ENCODE measurements around the gene LRRC9. TPM values are rescaled to one million over a fixed set of nuclear protein-coding genes. Genes with fewer than 3 reads are reported as not detected.
A peak's percentile ranks its signal among the peaks of the same experiment; 100 is the strongest.

The LRRC9 gene
- polyA plus RNA-seq, 1 of the 3 experiments (the other 2 are of a cell fraction): not detected

DNA sequence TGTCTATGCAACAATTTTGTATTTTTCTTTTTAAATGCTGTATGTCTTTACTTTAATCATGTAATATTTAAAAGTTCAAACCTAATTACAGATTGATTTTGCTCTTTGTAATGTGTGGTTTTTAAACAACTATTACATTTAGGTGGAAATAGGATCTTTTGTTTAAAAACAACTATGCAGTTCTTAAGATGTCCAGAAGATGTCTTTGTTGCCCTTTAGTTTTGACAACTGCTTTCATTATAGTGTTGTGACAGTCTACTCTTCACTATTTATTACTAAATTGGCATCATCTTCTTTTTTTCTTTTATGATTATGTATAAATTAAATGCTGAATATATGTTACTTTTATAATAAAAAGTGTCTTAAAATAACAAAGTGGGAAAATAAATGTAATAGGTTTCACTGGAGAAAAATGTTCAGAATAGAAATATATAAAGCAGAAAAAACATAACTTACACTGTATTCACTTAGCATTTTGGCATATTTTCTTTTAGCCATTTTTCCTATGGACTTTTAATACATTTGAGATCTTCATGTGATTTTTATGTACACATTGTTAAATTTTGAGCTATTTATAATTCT lies 144.6 kb downstream of the LRRC9 start:
- POLR2A ChIA-PET: no interaction called here

DNA sequence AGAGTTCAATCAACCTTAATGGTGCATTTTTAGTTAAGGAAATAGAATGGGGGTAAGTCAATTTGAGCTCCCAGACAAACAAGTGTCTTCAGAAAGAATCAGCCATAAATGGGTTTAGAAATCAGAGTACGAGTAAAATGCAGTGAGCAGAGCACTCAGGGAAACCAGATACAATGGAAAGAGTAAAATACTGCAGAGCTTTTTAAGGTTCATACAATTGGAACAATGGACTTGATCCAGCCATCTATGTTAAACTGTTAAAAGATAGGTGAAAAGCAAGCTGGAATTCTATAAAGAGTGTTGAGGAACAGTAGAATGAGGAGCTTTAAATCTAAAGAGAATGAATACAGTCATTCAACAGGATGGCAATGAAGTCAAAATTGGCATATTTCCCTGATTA lies 147.9 kb downstream of the LRRC9 start:
- WGBS (ENCODE audit: low lambda C conversion rate): 84% methylated on average over 1 of the region's 1 CpG
- H3K4me1 ChIP-seq (ENCODE audit: control insufficient read depth in 1 of 2, insufficient read depth in 2 of 2, low read depth in 1 of 2, low read length in 1 of 2): no peaks in the 10 kb centered on the region
- POLR2A ChIA-PET: no interaction called here
- H3K79me2 ChIP-seq (ENCODE audit: insufficient read depth): no peaks in the 10 kb centered on the region
- H3K4me2 ChIP-seq: no peak overlapping the region
- DNase-seq: no peak
- H3K27ac ChIP-seq (ENCODE audit: low read depth in 2 of 2, low read length in 1 of 2): no peak overlapping the region
- H4K20me1 ChIP-seq (ENCODE audit: insufficient read depth): no peaks in the 10 kb centered on the region
- H3K9ac ChIP-seq: no peak overlapping the region
- no peaks in the 10 kb centered on the region for H3K27me3 ChIP-seq (ENCODE audit: insufficient read depth)
- CTCF ChIA-PET: interaction anchor here (1.1 to 6.4 kb wide), 3 partner anchors 116 to 495 kb away, joined by 3 to 100 read pairs (median 5); no protein-coding TSS in a partner anchor
- no peak for TF ChIP-seq EP300 (IDR thresholded peaks at IDR 0.05; ENCODE audit: borderline replicate concordance in 1 of 2, low read depth in 1 of 2, low read length in 1 of 2)
- TF ChIP-seq JUND (IDR thresholded peaks at IDR 0.05): no peak
- no peak for TF ChIP-seq TEAD4 (IDR thresholded peaks at IDR 0.05; ENCODE audit: borderline replicate concordance, insufficient read depth)
- TF ChIP-seq, protein P1, sequence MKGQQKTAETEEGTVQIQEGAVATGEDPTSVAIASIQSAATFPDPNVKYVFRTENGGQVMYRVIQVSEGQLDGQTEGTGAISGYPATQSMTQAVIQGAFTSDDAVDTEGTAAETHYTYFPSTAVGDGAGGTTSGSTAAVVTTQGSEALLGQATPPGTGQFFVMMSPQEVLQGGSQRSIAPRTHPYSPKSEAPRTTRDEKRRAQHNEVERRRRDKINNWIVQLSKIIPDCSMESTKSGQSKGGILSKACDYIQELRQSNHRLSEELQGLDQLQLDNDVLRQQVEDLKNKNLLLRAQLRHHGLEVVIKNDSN (IDR thresholded peaks at IDR 0.05; ENCODE audit: borderline replicate concordance, low read depth): no peak
- TF ChIP-seq ELF1 (IDR thresholded peaks at IDR 0.05): no peak
- no peaks in the 10 kb centered on the region for H3F3A ChIP-seq (replicated peaks; ENCODE audit: insufficient read depth)
- no peaks in the 10 kb centered on the region for H3K9me3 ChIP-seq
- no peak overlapping the region for H3K4me3 ChIP-seq (ENCODE audit: low read depth in 2 of 2, low read length in 1 of 2)
- H3K36me3 ChIP-seq (replicated peaks in 1 of 2; ENCODE audit: control insufficient read depth in 1 of 2, insufficient read depth in 2 of 2, low read length in 1 of 2): no peaks in the 10 kb centered on the region
- no peak overlapping the region for H2AFZ ChIP-seq (ENCODE audit: low read depth)
- H3K9me2 ChIP-seq: no peaks in the 10 kb centered on the region

More for the DNA sequence above, 144.6 kb downstream of the LRRC9 start:
- H3F3A ChIP-seq (replicated peaks; ENCODE audit: insufficient read depth): no peaks in the 10 kb centered on the region
- H3K4me3 ChIP-seq (ENCODE audit: low read depth in 2 of 2, low read length in 1 of 2): no peak overlapping the region; a peak in 1 of 4 replicates
- H4K20me1 ChIP-seq (ENCODE audit: insufficient read depth): no peaks in the 10 kb centered on the region
- CTCF ChIA-PET: interaction anchor here (0.6 to 6.4 kb wide), 9 partner anchors 9 to 250 kb away, joined by 3 to 100 read pairs (median 3); no protein-coding TSS in a partner anchor
- no peak overlapping the region for H3K9ac ChIP-seq
- no peaks in the 10 kb centered on the region for H3K9me2 ChIP-seq
- H3K79me2 ChIP-seq (ENCODE audit: insufficient read depth): no peaks in the 10 kb centered on the region
- no peaks in the 10 kb centered on the region for H3K4me1 ChIP-seq (ENCODE audit: control insufficient read depth in 1 of 2, insufficient read depth in 2 of 2, low read depth in 1 of 2, low read length in 1 of 2)
- no peaks in the 10 kb centered on the region for H3K36me3 ChIP-seq (replicated peaks in 1 of 2; ENCODE audit: control insufficient read depth in 1 of 2, insufficient read depth in 2 of 2, low read length in 1 of 2)
- H2AFZ ChIP-seq (ENCODE audit: low read depth): no peak overlapping the region; the same call in 1 of the 2 replicates
- H3K27ac ChIP-seq (ENCODE audit: low read depth in 2 of 2, low read length in 1 of 2): no peak overlapping the region
- no peaks in the 10 kb centered on the region for H3K27me3 ChIP-seq (ENCODE audit: insufficient read depth)
- H3K4me2 ChIP-seq: no peak overlapping the region
- no peaks in the 10 kb centered on the region; the same call in 1 of the 2 replicates for H3K9me3 ChIP-seq
- TF ChIP-seq RAD21 (IDR thresholded peaks at IDR 0.05; ENCODE audit: low read length) (peak; percentile 81), SMC3 (IDR thresholded peaks at IDR 0.05; ENCODE audit: low read depth, low read length) (peak; percentile 63), CHD2 (IDR thresholded peaks at IDR 0.05; ENCODE audit: low read length, partially characterized antibody) (no peak), RFX5 (IDR thresholded peaks at IDR 0.05; ENCODE audit: low read length) (no peak), TCF12 (IDR thresholded peaks at IDR 0.05) (no peak)
- TF ChIP-seq, protein P2, sequence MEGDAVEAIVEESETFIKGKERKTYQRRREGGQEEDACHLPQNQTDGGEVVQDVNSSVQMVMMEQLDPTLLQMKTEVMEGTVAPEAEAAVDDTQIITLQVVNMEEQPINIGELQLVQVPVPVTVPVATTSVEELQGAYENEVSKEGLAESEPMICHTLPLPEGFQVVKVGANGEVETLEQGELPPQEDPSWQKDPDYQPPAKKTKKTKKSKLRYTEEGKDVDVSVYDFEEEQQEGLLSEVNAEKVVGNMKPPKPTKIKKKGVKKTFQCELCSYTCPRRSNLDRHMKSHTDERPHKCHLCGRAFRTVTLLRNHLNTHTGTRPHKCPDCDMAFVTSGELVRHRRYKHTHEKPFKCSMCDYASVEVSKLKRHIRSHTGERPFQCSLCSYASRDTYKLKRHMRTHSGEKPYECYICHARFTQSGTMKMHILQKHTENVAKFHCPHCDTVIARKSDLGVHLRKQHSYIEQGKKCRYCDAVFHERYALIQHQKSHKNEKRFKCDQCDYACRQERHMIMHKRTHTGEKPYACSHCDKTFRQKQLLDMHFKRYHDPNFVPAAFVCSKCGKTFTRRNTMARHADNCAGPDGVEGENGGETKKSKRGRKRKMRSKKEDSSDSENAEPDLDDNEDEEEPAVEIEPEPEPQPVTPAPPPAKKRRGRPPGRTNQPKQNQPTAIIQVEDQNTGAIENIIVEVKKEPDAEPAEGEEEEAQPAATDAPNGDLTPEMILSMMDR (IDR thresholded peaks at IDR 0.05): peak; percentile 74
- TF ChIP-seq, protein P3, sequence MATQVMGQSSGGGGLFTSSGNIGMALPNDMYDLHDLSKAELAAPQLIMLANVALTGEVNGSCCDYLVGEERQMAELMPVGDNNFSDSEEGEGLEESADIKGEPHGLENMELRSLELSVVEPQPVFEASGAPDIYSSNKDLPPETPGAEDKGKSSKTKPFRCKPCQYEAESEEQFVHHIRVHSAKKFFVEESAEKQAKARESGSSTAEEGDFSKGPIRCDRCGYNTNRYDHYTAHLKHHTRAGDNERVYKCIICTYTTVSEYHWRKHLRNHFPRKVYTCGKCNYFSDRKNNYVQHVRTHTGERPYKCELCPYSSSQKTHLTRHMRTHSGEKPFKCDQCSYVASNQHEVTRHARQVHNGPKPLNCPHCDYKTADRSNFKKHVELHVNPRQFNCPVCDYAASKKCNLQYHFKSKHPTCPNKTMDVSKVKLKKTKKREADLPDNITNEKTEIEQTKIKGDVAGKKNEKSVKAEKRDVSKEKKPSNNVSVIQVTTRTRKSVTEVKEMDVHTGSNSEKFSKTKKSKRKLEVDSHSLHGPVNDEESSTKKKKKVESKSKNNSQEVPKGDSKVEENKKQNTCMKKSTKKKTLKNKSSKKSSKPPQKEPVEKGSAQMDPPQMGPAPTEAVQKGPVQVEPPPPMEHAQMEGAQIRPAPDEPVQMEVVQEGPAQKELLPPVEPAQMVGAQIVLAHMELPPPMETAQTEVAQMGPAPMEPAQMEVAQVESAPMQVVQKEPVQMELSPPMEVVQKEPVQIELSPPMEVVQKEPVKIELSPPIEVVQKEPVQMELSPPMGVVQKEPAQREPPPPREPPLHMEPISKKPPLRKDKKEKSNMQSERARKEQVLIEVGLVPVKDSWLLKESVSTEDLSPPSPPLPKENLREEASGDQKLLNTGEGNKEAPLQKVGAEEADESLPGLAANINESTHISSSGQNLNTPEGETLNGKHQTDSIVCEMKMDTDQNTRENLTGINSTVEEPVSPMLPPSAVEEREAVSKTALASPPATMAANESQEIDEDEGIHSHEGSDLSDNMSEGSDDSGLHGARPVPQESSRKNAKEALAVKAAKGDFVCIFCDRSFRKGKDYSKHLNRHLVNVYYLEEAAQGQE (IDR thresholded peaks at IDR 0.05; ENCODE audit: low read depth, low read length): no peak
- DNase-seq: peak; percentile 20

Measured in SK-N-SH (cell line).